Measurements from ENCODE around the gene REEP5.

REEP5 gene

GRCh38 chr5:112849912-112850311 is 72.1 kb downstream of the REEP5 start (continued):
- no peak for TF ChIP-seq PATZ1 (CRISPR knock-in tag; IDR thresholded peaks at IDR 0.05; ENCODE audit: borderline replicate concordance)
- TF ChIP-seq CSRNP3 (CRISPR knock-in tag; IDR thresholded peaks at IDR 0.05) = no peak
- TF ChIP-seq GLIS3 (CRISPR knock-in tag; IDR thresholded peaks at IDR 0.05) = no peak
- TF ChIP-seq SNAI2 (CRISPR knock-in tag; IDR thresholded peaks at IDR 0.05) = peak; percentile 40; the same call in 1 of the 2 replicates
- TF ChIP-seq ZNF565 (CRISPR knock-in tag; conservative IDR thresholded peaks at IDR 0.05; ENCODE audit: low read depth) = no peak
- no peak for TF ChIP-seq ZFP3 (CRISPR knock-in tag; IDR thresholded peaks at IDR 0.05)
- no peak for TF ChIP-seq ARNTL (CRISPR knock-in tag; IDR thresholded peaks at IDR 0.05; ENCODE audit: borderline replicate concordance, low read depth)
- TF ChIP-seq ZNF70 (CRISPR knock-in tag; IDR thresholded peaks at IDR 0.05) = no peak
- TF ChIP-seq TSHZ2 (CRISPR knock-in tag; IDR thresholded peaks at IDR 0.05) = 0 out of 2 replicates have a peak, but pooled peaks have one; percentile 34

GRCh38 chr5:112848116-112848811 is 73.8 kb downstream of the REEP5 start:
- ATAC-seq = peak; percentile 100
- TF ChIP-seq TCF4 (CRISPR knock-in tag; IDR thresholded peaks at IDR 0.05; ENCODE audit: borderline replicate concordance) (no peak), ZFP30 (CRISPR knock-in tag; IDR thresholded peaks at IDR 0.05) (no peak), TSHZ2 (CRISPR knock-in tag; IDR thresholded peaks at IDR 0.05) (no peak), SNAI2 (CRISPR knock-in tag; IDR thresholded peaks at IDR 0.05) (no peak), ZFP3 (CRISPR knock-in tag; IDR thresholded peaks at IDR 0.05) (no peak), CSDC2 (CRISPR knock-in tag; IDR thresholded peaks at IDR 0.05) (no peak), ISL1 (CRISPR knock-in tag; IDR thresholded peaks at IDR 0.05) (no peak), GLIS3 (CRISPR knock-in tag; IDR thresholded peaks at IDR 0.05) (no peak), BACH2 (CRISPR knock-in tag; IDR thresholded peaks at IDR 0.05; ENCODE audit: borderline replicate concordance) (no peak), ARNTL (CRISPR knock-in tag; IDR thresholded peaks at IDR 0.05; ENCODE audit: borderline replicate concordance, low read depth) (no peak)

GRCh38 chr5:112847306-112847705 is 74.7 kb downstream of the REEP5 start:
- no peak for ATAC-seq
- TF ChIP-seq CREB5 (CRISPR knock-in tag; IDR thresholded peaks at IDR 0.05; ENCODE audit: low read depth) (no peak), TSHZ2 (CRISPR knock-in tag; IDR thresholded peaks at IDR 0.05) (no peak), RARB (CRISPR knock-in tag; IDR thresholded peaks at IDR 0.05) (no peak), TCF4 (CRISPR knock-in tag; IDR thresholded peaks at IDR 0.05; ENCODE audit: borderline replicate concordance) (no peak), CSDC2 (CRISPR knock-in tag; IDR thresholded peaks at IDR 0.05) (no peak), PATZ1 (CRISPR knock-in tag; IDR thresholded peaks at IDR 0.05; ENCODE audit: borderline replicate concordance) (no peak), SNAI2 (CRISPR knock-in tag; IDR thresholded peaks at IDR 0.05) (no peak), OSR1 (CRISPR knock-in tag; IDR thresholded peaks at IDR 0.05) (no peak), PPARA (CRISPR knock-in tag; IDR thresholded peaks at IDR 0.05; ENCODE audit: borderline replicate concordance) (no peak), ZFP3 (CRISPR knock-in tag; IDR thresholded peaks at IDR 0.05) (no peak), GLIS3 (CRISPR knock-in tag; IDR thresholded peaks at IDR 0.05) (no peak), ZFP30 (CRISPR knock-in tag; IDR thresholded peaks at IDR 0.05) (no peak), ARNTL (CRISPR knock-in tag; IDR thresholded peaks at IDR 0.05; ENCODE audit: borderline replicate concordance, low read depth) (no peak), TOX (CRISPR knock-in tag; IDR thresholded peaks at IDR 0.05; ENCODE audit: borderline replicate concordance) (no peak), ZNF8 (CRISPR knock-in tag; IDR thresholded peaks at IDR 0.05) (no peak), BACH2 (CRISPR knock-in tag; IDR thresholded peaks at IDR 0.05; ENCODE audit: borderline replicate concordance) (no peak)

All from SK-N-SH treated with all-trans-retinoic acid at 6 μM for 48 hours (cell line).